ENCODE results near the gene PCK1. TPM values are rescaled to one million over a fixed set of nuclear protein-coding genes. Genes with fewer than 3 reads are reported as not detected.

PCK1 gene
- total and polyA plus RNA-seq, 2 donors (not counting 3 experiments of a cell fraction or from before 2014, with no cell fraction given): not detected

- no peak for FAIRE-seq
- H3K4me3 ChIP-seq (replicated peaks in 1 of 3; ENCODE audit: insufficient read depth in 1 of 3, low read depth in 1 of 3, low read length in 3 of 3): no peak overlapping the region
- H3K9me1 ChIP-seq (replicated peaks; ENCODE audit: control insufficient read depth, extremely low read depth, insufficient read depth, low read length): no peaks in the 10 kb centered on the region
- dilution Hi-C loops (cut with MboI; ENCODE audit: extremely low pct_ligation_motif_present, low sequenced_read_pairs): no loop called here
- POLR2A ChIA-PET: no interaction called here
- H3K9me3 ChIP-seq (replicated peaks; ENCODE audit: control insufficient read depth, insufficient read depth, low read length): no peaks in the 10 kb centered on the region
- no peaks in the 10 kb centered on the region for H3K4me1 ChIP-seq (ENCODE audit: control insufficient read depth, extremely low read depth, insufficient read depth, low read length)
- DNase-seq (ENCODE audit: low read depth, low spot score): no peak
- no peak overlapping the region for H3K4me2 ChIP-seq (ENCODE audit: insufficient read depth, low read length)
- no TSS peak for BruUV-seq (replicated peaks)
- H4K20me1 ChIP-seq (replicated peaks; ENCODE audit: control insufficient read depth, extremely low read depth, insufficient read depth, low read length): no peaks in the 10 kb centered on the region
- intact Hi-C loops (cut with micrococcal nuclease): no loop called here
- no peaks in the 10 kb centered on the region for H3K27me3 ChIP-seq (ENCODE audit: control insufficient read depth in 2 of 2, insufficient read depth in 2 of 2, low read length in 2 of 2)
- CTCF ChIA-PET: no interaction called here
- H3K36me3 ChIP-seq (ENCODE audit: control insufficient read depth in 2 of 2, extremely low read depth in 1 of 2, insufficient read depth in 2 of 2, low read length in 2 of 2): no peaks in the 10 kb centered on the region
- no peaks in the 10 kb centered on the region for H3K79me2 ChIP-seq (ENCODE audit: control insufficient read depth, insufficient read depth, low read length)
- H3K27ac ChIP-seq (ENCODE audit: insufficient read depth, low read depth, low read length): no peak overlapping the region
- H2AFZ ChIP-seq (ENCODE audit: low read depth, low read length): no peak overlapping the region
- no peak overlapping the region for H3K9ac ChIP-seq (replicated peaks; ENCODE audit: extremely low read depth, insufficient read depth, low read length)
- TF ChIP-seq CTCF (IDR thresholded peaks at IDR 0.05; ENCODE audit: extremely low read depth in 1 of 2, insufficient read depth in 1 of 2, low read depth in 1 of 2, low read length in 2 of 2) (no peak), JUN (IDR thresholded peaks at IDR 0.05; ENCODE audit: borderline replicate concordance, insufficient read depth, insufficient read length, low read depth) (no peak), POLR2A (IDR thresholded peaks at IDR 0.05; ENCODE audit: low read depth, low read length) (no peak), POLR2AphosphoS5 (IDR thresholded peaks at IDR 0.05; ENCODE audit: insufficient read depth, low read depth, low read length) (no peak), EZH2 (IDR thresholded peaks at IDR 0.05; ENCODE audit: borderline replicate concordance, low read depth, low read length, severe bottlenecking) (no peak), MAX (IDR thresholded peaks at IDR 0.05; ENCODE audit: insufficient read depth, insufficient read length) (no peak), FOS (IDR thresholded peaks at IDR 0.05; ENCODE audit: borderline replicate concordance, insufficient read depth, low read length) (no peak), GATA2 (IDR thresholded peaks at IDR 0.05; ENCODE audit: insufficient read depth, insufficient read length, low read depth, low read length) (no peak), MYC (IDR thresholded peaks at IDR 0.05; ENCODE audit: low read depth, low read length) (no peak)
Observed at GRCh38 chr20:57530327-57530981, 30.5 kb upstream of the PCK1 start.

Measured in endothelial cell of umbilical vein (primary cell).